ENCODE data around the gene SEMA5A. TPM values are rescaled to one million over a fixed set of nuclear protein-coding genes. Genes with fewer than 3 reads are reported as not detected.

The SEMA5A gene
- total and polyA plus RNA-seq, 4 experiments from 2014 or later, result 1.1 to 4.5 (median 2.4) TPM

DNA sequence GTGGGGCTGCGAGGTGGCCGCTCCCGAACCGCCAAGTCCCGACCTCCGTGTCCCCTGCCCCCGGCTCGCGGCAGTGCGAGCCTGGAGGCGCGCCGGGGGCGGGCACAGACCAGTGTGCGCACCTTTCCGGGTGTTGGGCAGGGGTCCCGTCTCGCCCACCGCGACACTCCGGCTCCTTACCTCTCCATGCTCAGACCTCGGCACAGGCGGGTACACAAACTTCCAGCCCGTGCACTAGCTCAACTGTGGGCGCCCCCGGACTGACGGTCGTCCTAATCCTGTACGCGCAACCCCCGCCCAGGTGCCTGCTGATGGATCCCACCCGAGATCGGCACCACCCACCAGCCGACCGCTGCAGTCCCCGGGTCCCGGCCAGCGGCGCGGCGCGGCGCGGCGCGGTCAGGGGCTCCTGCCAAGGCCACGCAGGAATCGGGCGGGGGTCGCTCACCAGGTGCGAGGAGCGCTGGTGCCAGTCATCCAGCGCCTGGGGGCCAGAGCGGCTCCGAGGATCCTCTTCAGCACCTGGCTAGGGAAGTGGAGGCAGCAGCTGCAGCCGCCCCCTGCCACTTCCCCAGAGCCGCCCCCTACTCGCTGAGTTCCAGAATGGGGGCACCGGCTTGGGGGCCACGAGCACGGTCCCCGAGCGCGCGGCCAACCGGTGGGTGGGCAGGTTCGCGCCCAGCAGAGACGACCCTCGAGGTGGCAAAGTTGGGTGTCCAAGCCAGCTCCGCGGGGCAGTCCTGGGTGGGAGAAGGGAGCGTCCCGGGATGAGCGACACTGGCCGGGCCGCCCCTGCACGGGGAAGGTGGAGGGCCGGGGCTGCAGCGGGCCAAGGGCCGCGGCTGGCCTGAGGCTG is 511 bp downstream of the SEMA5A start:
- Histone ChIP-seq H3K27me3 (ENCODE audit: insufficient read depth, low read length) (no peaks in the 10 kb centered on the region), H3K4me3 (ENCODE audit: low read length in 2 of 2) (peak overlapping the region in 1 of 2 donors; percentile 19), H3K36me3 (ENCODE audit: insufficient read depth, low read length) (no peaks in the 10 kb centered on the region), H3K9me3 (ENCODE audit: control insufficient read depth in 1 of 2, low read length in 2 of 2) (no peaks in the 10 kb centered on the region), H3K27ac (ENCODE audit: low read depth, low read length) (no peak overlapping the region), H3K4me1 (ENCODE audit: insufficient read depth, low read length) (peaks cover 8% of the 10 kb centered on the region)
- CTCF ChIA-PET (ENCODE audit: partially characterized antibody), result no interaction called here
- Mint-ChIP-seq H3K27me3 (peaks cover 9 to 10% of the 10 kb centered on the region in 2 donors), H3K4me3 (peak overlapping the region; percentile 69 to 88 (median 82)), H3K9me3 (peaks cover 0 to 6% (median under 1%) of the 10 kb centered on the region in 8 donors), H3K27ac (peak overlapping the region in 1 of 7 donors; percentile 54), H3K36me3 (peaks cover 0 to 1% of the 10 kb centered on the region in 2 donors), H3K4me1 (peaks cover 4 to 17% (median 10%) of the 10 kb centered on the region in 4 donors)
- intact Hi-C loops (cut with micrococcal nuclease), result loop anchor here (2.0 to 10.0 kb wide), 2 partner anchors 1079 to 1619 kb away; no protein-coding TSS in a partner anchor
- POLR2A ChIA-PET (ENCODE audit: partially characterized antibody), result no interaction called here
- peak in 1 of 5 donors; percentile 5 for DNase-seq

GRCh38 chr5:9544502-9545135 is 1.3 kb downstream of the SEMA5A start:
- ChIA-PET CTCF (ENCODE audit: partially characterized antibody) (interaction anchor here (0.8 to 0.9 kb wide), 2 partner anchors 10 to 179 kb away, joined by 3 to 4 read pairs; no protein-coding TSS in a partner anchor), POLR2A (ENCODE audit: partially characterized antibody) (interaction anchor here (1.0 kb wide), 1 partner anchor 180 kb away, joined by 4 read pairs; no protein-coding TSS in a partner anchor)
- peak overlapping the region; percentile 72 to 88 (median 82) for H3K4me3 Mint-ChIP-seq
- intact Hi-C loops (cut with micrococcal nuclease), result loop anchor here (1.0 to 10.0 kb wide), 3 partner anchors 183 to 1618 kb away; no protein-coding TSS in a partner anchor
- Histone ChIP-seq H3K27ac (ENCODE audit: low read depth, low read length) (no peak overlapping the region), H3K9me3 (ENCODE audit: control insufficient read depth in 1 of 2, low read length in 2 of 2) (no peaks in the 10 kb centered on the region), H3K4me3 (ENCODE audit: low read length in 2 of 2) (peak overlapping the region in 1 of 2 donors; percentile 19), H3K36me3 (ENCODE audit: insufficient read depth, low read length) (no peaks in the 10 kb centered on the region), H3K27me3 (ENCODE audit: insufficient read depth, low read length) (no peaks in the 10 kb centered on the region), H3K4me1 (ENCODE audit: insufficient read depth, low read length) (peaks cover 8% of the 10 kb centered on the region)
- peak; percentile 13 to 48 (median 31) for DNase-seq
- H3K27me3 Mint-ChIP-seq, result peaks cover 9 to 10% of the 10 kb centered on the region in 2 donors
- H3K4me1 Mint-ChIP-seq, result peaks cover 4 to 17% (median 10%) of the 10 kb centered on the region in 4 donors
- peaks cover 0 to 6% (median 0%) of the 10 kb centered on the region in 8 donors for H3K9me3 Mint-ChIP-seq
- H3K27ac Mint-ChIP-seq, result peak overlapping the region in 3 of 7 donors; percentile 54 to 76 (median 55)
- H3K36me3 Mint-ChIP-seq, result peaks cover 0 to 1% of the 10 kb centered on the region in 2 donors

DNA sequence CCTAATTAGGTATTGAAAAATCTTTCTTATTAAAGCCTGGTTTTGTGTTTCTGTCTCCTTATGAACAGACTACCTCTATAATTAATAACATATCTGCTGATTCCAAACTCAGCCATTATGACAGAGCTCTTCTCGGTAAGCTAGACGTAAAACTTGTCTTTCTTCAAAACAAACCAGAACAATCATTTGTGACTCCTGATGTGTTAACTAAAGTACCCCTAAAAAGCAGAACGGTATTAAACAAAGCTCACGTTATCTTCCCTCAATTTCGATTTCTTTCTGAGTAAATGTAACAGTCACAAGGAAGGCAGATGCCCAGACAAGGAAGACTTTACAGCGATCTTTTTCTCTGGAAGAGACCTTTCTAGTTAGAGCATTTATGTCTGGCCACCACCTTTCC is 1.8 kb downstream of the SEMA5A start:
- Mint-ChIP-seq H3K9me3 (peaks cover 0 to 6% (median 0%) of the 10 kb centered on the region in 8 donors), H3K4me1 (peaks cover 4 to 19% (median 10%) of the 10 kb centered on the region in 4 donors), H3K27ac (peak overlapping the region in 5 of 7 donors; percentile 17 to 76 (median 54)), H3K4me3 (peak overlapping the region; percentile 72 to 88 (median 82)), H3K36me3 (peaks cover 0 to 1% of the 10 kb centered on the region in 2 donors), H3K27me3 (peaks cover 9 to 10% of the 10 kb centered on the region in 2 donors)
- intact Hi-C loops (cut with micrococcal nuclease), result loop anchor here (1.0 to 10.0 kb wide), 3 partner anchors 183 to 1617 kb away; no protein-coding TSS in a partner anchor
- no peak overlapping the region for H3K27ac ChIP-seq (ENCODE audit: low read depth, low read length)
- CTCF ChIA-PET (ENCODE audit: partially characterized antibody), result interaction anchor here (0.8 to 1.5 kb wide), 4 partner anchors 9 to 1616 kb away, joined by 3 to 4 read pairs (median 4); no protein-coding TSS in a partner anchor
- POLR2A ChIA-PET (ENCODE audit: partially characterized antibody), result interaction anchor here (1.0 kb wide), 1 partner anchor 179 kb away, joined by 4 read pairs; no protein-coding TSS in a partner anchor
- no peak for DNase-seq
- H3K36me3 ChIP-seq (ENCODE audit: insufficient read depth, low read length), result no peaks in the 10 kb centered on the region
- H3K4me3 ChIP-seq (ENCODE audit: low read length in 2 of 2), result no peak overlapping the region
- H3K9me3 ChIP-seq (ENCODE audit: control insufficient read depth in 1 of 2, low read length in 2 of 2), result no peaks in the 10 kb centered on the region
- H3K4me1 ChIP-seq (ENCODE audit: insufficient read depth, low read length), result peaks cover 8% of the 10 kb centered on the region
- H3K27me3 ChIP-seq (ENCODE audit: insufficient read depth, low read length), result no peaks in the 10 kb centered on the region

DNA sequence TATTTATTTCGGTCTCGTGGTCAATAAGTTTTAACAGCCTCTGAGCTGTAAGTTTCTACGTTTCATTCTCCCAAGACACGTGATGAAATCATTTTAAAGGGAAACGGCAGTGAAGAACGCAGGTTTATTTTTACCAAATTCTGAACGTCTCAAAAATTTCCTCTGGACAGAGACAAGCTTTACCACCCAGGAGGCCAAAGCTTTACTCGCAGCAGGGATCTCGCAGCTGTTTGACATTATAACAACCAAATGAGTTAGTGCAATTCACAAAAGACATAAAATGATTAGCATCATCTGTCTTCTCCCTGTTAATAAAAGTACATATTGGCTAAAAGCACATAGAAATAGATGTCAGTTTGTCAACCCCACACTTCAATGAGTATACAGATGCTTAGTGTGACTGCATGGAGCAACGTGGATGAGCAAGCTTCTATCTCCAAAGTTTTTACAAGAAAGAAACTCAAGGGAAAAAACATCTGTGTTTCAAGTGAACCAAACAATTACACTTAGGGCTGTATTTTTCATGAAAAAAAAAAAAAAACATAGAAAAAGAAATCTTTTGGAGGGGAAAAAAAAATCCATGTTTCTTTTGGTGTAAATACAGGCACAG is 2.5 kb downstream of the SEMA5A start:
- CTCF ChIA-PET (ENCODE audit: partially characterized antibody), result interaction anchor here (0.8 to 1.5 kb wide), 3 partner anchors 8 to 1616 kb away, joined by 3 to 4 read pairs (median 4); no protein-coding TSS in a partner anchor
- Histone ChIP-seq H3K36me3 (ENCODE audit: insufficient read depth, low read length) (no peaks in the 10 kb centered on the region), H3K4me1 (ENCODE audit: insufficient read depth, low read length) (peaks cover 8% of the 10 kb centered on the region), H3K9me3 (ENCODE audit: control insufficient read depth in 1 of 2, low read length in 2 of 2) (no peaks in the 10 kb centered on the region), H3K4me3 (ENCODE audit: low read length in 2 of 2) (no peak overlapping the region), H3K27me3 (ENCODE audit: insufficient read depth, low read length) (no peaks in the 10 kb centered on the region), H3K27ac (ENCODE audit: low read depth, low read length) (no peak overlapping the region)
- POLR2A ChIA-PET (ENCODE audit: partially characterized antibody), result interaction anchor here (1.0 kb wide), 1 partner anchor 179 kb away, joined by 4 read pairs; no protein-coding TSS in a partner anchor
- Mint-ChIP-seq H3K9me3 (peaks cover 0 to 6% (median 0%) of the 10 kb centered on the region in 8 donors), H3K36me3 (peaks cover 0 to 1% of the 10 kb centered on the region in 2 donors), H3K4me1 (peaks cover 4 to 25% (median 11%) of the 10 kb centered on the region in 4 donors), H3K27ac (peak overlapping the region in 1 of 7 donors; percentile 54), H3K4me3 (peak overlapping the region in 4 of 8 donors; percentile 34 to 88 (median 75)), H3K27me3 (peaks cover 9 to 10% of the 10 kb centered on the region in 2 donors)
- no peak for DNase-seq
- intact Hi-C loops (cut with micrococcal nuclease), result loop anchor here (10.0 kb wide), 1 partner anchor 1081 kb away; no protein-coding TSS in a partner anchor

DNA sequence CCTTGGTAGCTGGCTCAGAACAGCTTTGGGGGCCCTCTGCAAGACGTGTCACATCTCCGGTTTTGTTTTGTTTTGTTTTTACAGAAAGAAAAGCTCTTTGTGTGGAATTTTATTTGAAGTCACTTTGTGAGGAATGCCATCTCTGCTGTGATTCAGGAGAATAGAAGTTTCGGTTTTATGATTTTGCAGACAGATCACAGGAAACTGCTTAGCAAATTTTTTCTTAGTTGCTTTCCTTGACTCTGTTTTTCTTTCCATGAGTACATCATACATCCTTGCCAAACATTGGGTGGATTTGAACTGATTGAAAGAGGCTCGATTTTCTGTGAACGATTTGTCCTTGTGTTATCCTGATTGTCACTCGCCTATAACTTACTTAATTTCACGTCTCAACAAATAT is 5.1 kb downstream of the SEMA5A start:
- no peak overlapping the region for H3K4me3 ChIP-seq (ENCODE audit: low read length in 2 of 2)
- ChIA-PET POLR2A (ENCODE audit: partially characterized antibody) (no interaction called here), CTCF (ENCODE audit: partially characterized antibody) (no interaction called here)
- H3K27ac ChIP-seq (ENCODE audit: low read depth, low read length), result no peak overlapping the region
- Mint-ChIP-seq H3K9me3 (peaks cover 0 to 6% (median 0%) of the 10 kb centered on the region in 8 donors), H3K27me3 (peaks cover 4 to 8% of the 10 kb centered on the region in 2 donors), H3K27ac (peak overlapping the region in 1 of 7 donors; percentile 9), H3K36me3 (no peaks in the 10 kb centered on the region), H3K4me1 (peaks cover 4 to 21% (median 9%) of the 10 kb centered on the region in 4 donors), H3K4me3 (peak overlapping the region in 3 of 8 donors; percentile 8 to 22 (median 15))
- no peak for DNase-seq
- H3K36me3 ChIP-seq (ENCODE audit: insufficient read depth, low read length), result no peaks in the 10 kb centered on the region
- intact Hi-C loops (cut with micrococcal nuclease), result loop anchor here (10.0 kb wide), 1 partner anchor 1084 kb away; no protein-coding TSS in a partner anchor
- no peaks in the 10 kb centered on the region for H3K27me3 ChIP-seq (ENCODE audit: insufficient read depth, low read length)
- H3K9me3 ChIP-seq (ENCODE audit: control insufficient read depth in 1 of 2, low read length in 2 of 2), result no peaks in the 10 kb centered on the region
- peaks cover 8% of the 10 kb centered on the region for H3K4me1 ChIP-seq (ENCODE audit: insufficient read depth, low read length)

GRCh38 chr5:9538504-9538903 is 7.4 kb downstream of the SEMA5A start:
- no peak overlapping the region for H3K4me3 ChIP-seq (ENCODE audit: low read length in 2 of 2)
- Mint-ChIP-seq H3K9me3 (peaks cover 0 to 2% (median 0%) of the 10 kb centered on the region in 8 donors), H3K4me1 (peaks cover 0 to 11% (median 5%) of the 10 kb centered on the region in 4 donors), H3K36me3 (no peaks in the 10 kb centered on the region), H3K27me3 (peaks cover 0 to 2% of the 10 kb centered on the region in 2 donors), H3K4me3 (peak overlapping the region in 5 of 8 donors; percentile 2 to 59 (median 32)), H3K27ac (peak overlapping the region; percentile 15 to 78 (median 58))
- no peaks in the 10 kb centered on the region for H3K27me3 ChIP-seq (ENCODE audit: insufficient read depth, low read length)
- no peaks in the 10 kb centered on the region for H3K36me3 ChIP-seq (ENCODE audit: insufficient read depth, low read length)
- intact Hi-C loops (cut with micrococcal nuclease), result no loop called here
- no peak overlapping the region for H3K27ac ChIP-seq (ENCODE audit: low read depth, low read length)
- POLR2A ChIA-PET (ENCODE audit: partially characterized antibody), result interaction anchor here (0.6 to 0.8 kb wide), 2 partner anchors 173 to 1666 kb away, joined by 3 read pairs; no protein-coding TSS in a partner anchor
- CTCF ChIA-PET (ENCODE audit: partially characterized antibody), result no interaction called here
- no peaks in the 10 kb centered on the region for H3K9me3 ChIP-seq (ENCODE audit: control insufficient read depth in 1 of 2, low read length in 2 of 2)
- H3K4me1 ChIP-seq (ENCODE audit: insufficient read depth, low read length), result no peaks in the 10 kb centered on the region
- DNase-seq, result peak in 3 of 5 donors; percentile 9 to 55 (median 27)

Measured in CD4-positive, alpha-beta memory T cell (primary cell).